Measurements from ENCODE around the gene FXR1.

- TF ChIP-seq CTCF (IDR thresholded peaks at IDR 0.05 in 2 of 3, conservative IDR thresholded peaks at IDR 0.05 in 1 of 3; ENCODE audit: borderline replicate concordance in 1 of 3, insufficient read depth in 1 of 3, low read depth in 2 of 3, low read length in 2 of 3) = no peak
- no peak for TF ChIP-seq EZH2 (IDR thresholded peaks at IDR 0.05)
- TF ChIP-seq REST (IDR thresholded peaks at IDR 0.05; ENCODE audit: low read depth) = no peak
- TF ChIP-seq POLR2A (IDR thresholded peaks at IDR 0.05; ENCODE audit: borderline replicate concordance, extremely low read depth, insufficient read depth, insufficient read length) = no peak
- no peak for TF ChIP-seq EZH2phosphoT487 (IDR thresholded peaks at IDR 0.05; ENCODE audit: borderline replicate concordance)
- TF ChIP-seq POLR2AphosphoS5 (IDR thresholded peaks at IDR 0.05; ENCODE audit: low read depth, low read length) = no peak
- no peak for TF ChIP-seq ATF3 (IDR thresholded peaks at IDR 0.05)
- no peak for TF ChIP-seq TCF7L2 (IDR thresholded peaks at IDR 0.05; ENCODE audit: borderline replicate concordance, extremely low read depth, insufficient read depth, insufficient read length)
These were observed 69.4 kb downstream of the FXR1 start for GRCh38 chr3:180981912-180982311.

Data from HCT116 (cell line).